AG04450 (cell line): ENCODE data around the gene ALDH2. TPM values are rescaled to one million over a fixed set of nuclear protein-coding genes. Genes with fewer than 3 reads are reported as not detected.

Experiments
- CTCF ChIA-PET: fragments of 300-600, 350-600 bp; formaldehyde crosslinking; extraction: SDS; loops from one replicate; lab custom pipeline; 2022; ENCODE audit warnings: antibody characterized with exemption, inconsistent platforms; lab: Charles Lee
- POLR2A ChIA-PET: fragments of 350-600 bp; formaldehyde crosslinking; extraction: SDS; loops from one replicate; lab custom pipeline; 2021; ENCODE audit warnings: antibody characterized with exemption, inconsistent platforms; lab: Yijun Ruan, JAX
- DNase-seq: peaks from one replicate; pipeline ENCODE4 v3.0.0-alpha.2; 2011; ENCODE audit warnings: low read depth, low spot score
- H3K27ac ChIP-seq: one replicate; pipeline ENCODE4 v1.5.1; 2012; ENCODE audit warnings: low read depth, low read length, control low read depth
- H3K27me3 ChIP-seq: one replicate; pipeline ENCODE4 v1.6.0; 2012; ENCODE audit warnings: low read length; ENCODE audit not compliant: control insufficient read depth, insufficient read depth
- H3K4me3 ChIP-seq: 2 replicates; pipeline ENCODE4 v1.5.1; 2011; ENCODE audit warnings: mild to moderate bottlenecking, low read depth, low read length, control low read depth
- H3K9me3 ChIP-seq: 2 replicates; pipeline ENCODE4 v1.5.1; 2012; ENCODE audit warnings: low read length; ENCODE audit not compliant: control insufficient read depth, insufficient read depth
- CTCF ChIP-seq: IDR thresholded peaks from 2 replicates; pipeline ENCODE4 v1.5.1; 2011; ENCODE audit warnings: low read depth, low read length, control low read depth, inconsistent platforms
- polyA plus RNA-seq: library from polyadenylated mRNA; depleted of rRNA; stranded (reverse); fragments of >200 nt; gene quantifications from 2 replicates; pipeline ENCODE4 v1.2.3, GENCODE V29; 2011

ALDH2 gene
- polyA plus RNA-seq, 1 experiment, result 84.1 TPM

- POLR2A ChIA-PET, result no interaction called here
- DNase-seq, result no peak
Measured at GRCh38 chr12:111777345-111778045, 10.8 kb downstream of the ALDH2 start.

GRCh38 chr12:111780166-111780565, 13.4 kb downstream of the ALDH2 start:
- Histone ChIP-seq H3K4me3 (no peak overlapping the region), H3K27me3 (no peaks in the 10 kb centered on the region), H3K9me3 (peaks cover 5% of the 10 kb centered on the region), H3K27ac (no peak overlapping the region)
- TF ChIP-seq CTCF, result no peak
- DNase-seq, result no peak
- POLR2A ChIA-PET, result interaction anchor here (0.7 kb wide), 1 partner anchor 769 kb away, joined by 5 read pairs; no protein-coding TSS in a partner anchor
- CTCF ChIA-PET, result no interaction called here

More at GRCh38 chr12:111777345-111778045, 10.8 kb downstream of the ALDH2 start:
- peaks cover 5% of the 10 kb centered on the region for H3K9me3 ChIP-seq
- no peak for TF ChIP-seq CTCF
- CTCF ChIA-PET, result interaction anchor here (1.6 kb wide), 1 partner anchor 35 kb away, joined by 4 read pairs; no protein-coding TSS in a partner anchor
- no peak overlapping the region for H3K27ac ChIP-seq
- H3K27me3 ChIP-seq, result no peaks in the 10 kb centered on the region
- H3K4me3 ChIP-seq, result no peak overlapping the region

DNA sequence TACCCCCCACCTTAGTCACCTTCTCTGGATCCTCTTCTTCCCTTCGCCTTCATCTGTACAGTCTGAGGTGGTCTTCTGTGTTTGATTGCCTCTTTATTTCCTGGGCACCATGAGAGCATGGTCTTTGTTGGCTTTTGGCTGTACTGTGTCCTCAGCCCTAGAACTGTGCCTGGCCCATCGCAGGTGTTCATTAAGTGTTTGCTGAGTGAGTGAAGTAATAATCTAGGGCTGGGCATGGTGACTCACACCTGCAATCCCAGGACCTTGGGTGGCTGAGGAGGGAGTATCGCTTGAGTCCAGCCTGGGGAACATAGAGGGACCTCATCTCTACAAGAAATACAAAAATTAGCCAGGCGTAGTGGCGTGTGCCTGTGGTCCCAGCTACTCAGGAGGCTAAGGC, 13.9 kb downstream of the ALDH2 start:
- no peak for TF ChIP-seq CTCF
- ChIA-PET CTCF (no interaction called here), POLR2A (interaction anchor here (0.7 kb wide), 1 partner anchor 768 kb away, joined by 5 read pairs; no protein-coding TSS in a partner anchor)
- no peak for DNase-seq
- no peak overlapping the region for H3K4me3 ChIP-seq
- no peak overlapping the region for H3K27ac ChIP-seq
- peaks cover 5% of the 10 kb centered on the region for H3K9me3 ChIP-seq
- H3K27me3 ChIP-seq, result no peaks in the 10 kb centered on the region

- TF ChIP-seq CTCF, result no peak
- DNase-seq, result no peak
- no peak overlapping the region for H3K27ac ChIP-seq
- ChIA-PET CTCF (no interaction called here), POLR2A (interaction anchor here (0.7 kb wide), 1 partner anchor 768 kb away, joined by 5 read pairs; no protein-coding TSS in a partner anchor)
- H3K27me3 ChIP-seq, result no peaks in the 10 kb centered on the region
- H3K9me3 ChIP-seq, result peaks cover 5% of the 10 kb centered on the region
- no peak overlapping the region for H3K4me3 ChIP-seq
Measured at GRCh38 chr12:111781085-111781658, 14.4 kb downstream of the ALDH2 start.

- Histone ChIP-seq H3K9me3 (peaks cover 5% of the 10 kb centered on the region), H3K4me3 (no peak overlapping the region), H3K27me3 (no peaks in the 10 kb centered on the region), H3K27ac (no peak overlapping the region)
- no peak for DNase-seq
- ChIA-PET POLR2A (no interaction called here), CTCF (no interaction called here)
- TF ChIP-seq CTCF, result no peak
Measured at GRCh38 chr12:111783046-111783445, 16.3 kb downstream of the ALDH2 start.
